B cell (primary cell): ENCODE measurements around the gene FUOM. TPM values are rescaled to one million over a fixed set of nuclear protein-coding genes. Genes with fewer than 3 reads are reported as not detected.

Experiments
- ATAC-seq: fragments of 200-7000 bp; cut with Tn5 transposase; one replicate; pipeline ENCODE4 v1.10.0; 2021; ENCODE audit warnings: low read depth, mild to moderate bottlenecking, moderate number of reproducible peaks, moderate library complexity
- CTCF ChIA-PET: fragments of 350-600 bp; sonication (Branson Sonifier 250); formaldehyde crosslinking; loops from one replicate; lab custom pipeline; 2021; ENCODE audit warnings: antibody characterized with exemption, inconsistent platforms; lab: Charles Lee
- POLR2A ChIA-PET: fragments of 350-600 bp; sonication (Branson Sonifier 250); formaldehyde crosslinking; loops from one replicate; lab custom pipeline; 2021; ENCODE audit warnings: antibody characterized with exemption; lab: Charles Lee
- DNase-seq: peaks from one replicate; pipeline ENCODE4 v3.0.0; 2013
- H2AFZ ChIP-seq: 2 replicates; pipeline ENCODE4 v1.6.1; 2012; ENCODE audit warnings: mild to moderate bottlenecking, low read depth, low read length; ENCODE audit not compliant: insufficient read depth, poor library complexity, severe bottlenecking
- H3K27ac ChIP-seq, 2 donors: 1 replicate in 1 of 2; 2 replicates in 1 of 2; pipeline ENCODE4 v1.5.1; 2012 to 2013; ENCODE audit warnings: low read length in 2 of 2, mild to moderate bottlenecking in 2 of 2, moderate library complexity in 1 of 2
- H3K27me3 ChIP-seq, 4 experiments: fragments of 200-600 bp in 1 of 4; sonication (generic) in 1 of 4; replicated peaks in 1 of 4; 1 replicate in 2 of 4; 2 replicates in 2 of 4; pipeline versions ENCODE4 v1.6.1 to v1.7.0; 2013 to 2016; ENCODE audit warnings: low read length in 3 of 4, mild to moderate bottlenecking in 2 of 4, mixed read lengths in 1 of 4, moderate library complexity in 1 of 4; ENCODE audit not compliant: insufficient read depth in 4 of 4, control insufficient read depth in 3 of 4; ENCODE audit errors: control extremely low read depth in 1 of 4
- H3K36me3 ChIP-seq, 2 experiments: replicated peaks in 1 of 2; 1 replicate in 1 of 2; 2 replicates in 1 of 2; pipeline versions ENCODE4 v1.6.1 to v1.7.1; 2013; ENCODE audit warnings: low read length in 1 of 2; ENCODE audit not compliant: insufficient read depth in 2 of 2, control insufficient read depth in 1 of 2; ENCODE audit errors: control extremely low read depth in 1 of 2, extremely low read depth in 1 of 2
- H3K4me1 ChIP-seq, 2 donors: fragments of 200-600 bp in 1 of 2; sonication (generic) in 1 of 2; 1 replicate in 1 of 2; 2 replicates in 1 of 2; pipeline versions ENCODE4 v1.5.1 to v1.6.1; 2013 to 2017; ENCODE audit warnings: low read length in 2 of 2; ENCODE audit not compliant: control insufficient read depth in 2 of 2, insufficient read depth in 2 of 2
- H3K4me2 ChIP-seq: replicated peaks from 2 replicates; pipeline ENCODE3; 2012; ENCODE audit warnings: mild to moderate bottlenecking, low read depth, low read length; ENCODE audit not compliant: poor library complexity, severe bottlenecking
- H3K4me3 ChIP-seq, 5 experiments: fragments of 200-600 bp in 1 of 5; sonication (generic) in 1 of 5; 1 replicate in 3 of 5; 2 replicates in 2 of 5; pipeline versions ENCODE4 v1.5.1 to v1.7.0; 2011 to 2016; ENCODE audit warnings: low read length in 4 of 5, mild to moderate bottlenecking in 4 of 5, low read depth in 2 of 5, control low read depth in 1 of 5, moderate library complexity in 1 of 5; ENCODE audit not compliant: insufficient read depth in 1 of 5; ENCODE audit errors: control extremely low read depth in 1 of 5, extremely low read depth in 1 of 5
- H3K79me2 ChIP-seq: fragments of 200-600 bp; sonication (generic); one replicate; pipeline ENCODE4 v1.6.0; 2016; ENCODE audit warnings: low read length; ENCODE audit not compliant: control insufficient read depth, insufficient read depth
- H3K9ac ChIP-seq: fragments of 200-600 bp; sonication (generic); 2 replicates; pipeline ENCODE4 v1.6.1; 2017; ENCODE audit warnings: mild to moderate bottlenecking, low read length, moderate library complexity
- H3K9me3 ChIP-seq, 3 donors: one replicate each; pipeline versions ENCODE4 v1.6.1 to v1.7.1; 2013; ENCODE audit warnings: low read length in 2 of 3; ENCODE audit not compliant: control insufficient read depth in 2 of 3, insufficient read depth in 1 of 3; ENCODE audit errors: control extremely low read depth in 1 of 3
- H4K20me1 ChIP-seq: 2 replicates; pipeline ENCODE4 v1.6.0; 2012; ENCODE audit warnings: mild to moderate bottlenecking, low read length; ENCODE audit not compliant: insufficient read depth, control insufficient read depth, poor library complexity, severe bottlenecking
- H3K27ac Mint-ChIP-seq: one replicate; pipeline ENCODE4 v1.8.0; 2021; ENCODE audit warnings: mixed read lengths
- H3K27me3 Mint-ChIP-seq: one replicate; pipeline ENCODE4 v1.8.0; 2021; ENCODE audit warnings: mixed read lengths
- H3K4me1 Mint-ChIP-seq: one replicate; pipeline ENCODE4 v1.8.0; 2021; ENCODE audit warnings: mixed read lengths
- H3K4me3 Mint-ChIP-seq: one replicate; pipeline ENCODE4 v1.8.0; 2021; ENCODE audit warnings: mixed read lengths
- H3K9me3 Mint-ChIP-seq: one replicate; pipeline ENCODE4 v1.8.0; 2022; ENCODE audit warnings: mixed read lengths; ENCODE audit not compliant: insufficient read depth
- EZH2 ChIP-seq: IDR thresholded peaks from 2 replicates; pipeline ENCODE4 v1.6.1; 2012; ENCODE audit warnings: borderline replicate concordance, low read depth, mild to moderate bottlenecking, moderate library complexity, low read length; ENCODE audit not compliant: insufficient read depth, poor library complexity, severe bottlenecking
- WGBS: methylation state at CpG from one replicate; pipeline ENCODE4 v1.1.5; 2013; ENCODE audit warnings: missing lambda C conversion rate; ENCODE audit not compliant: insufficient coverage; 5-methylcytosine and 5-hydroxymethylcytosine counted together
- intact Hi-C: fragments of 100-400 bp; cut with micrococcal nuclease; formaldehyde crosslinking; loops from one replicate; pipeline ENCODE4 v1.10.0; 2022
- polyA plus RNA-seq: library from polyadenylated mRNA; depleted of rRNA; stranded (reverse); fragments of >200 nt; gene quantifications from 2 replicates; pipeline ENCODE4 v1.2.3, GENCODE V29; 2012
- total RNA-seq, 2 donors: library from RNA; stranded (reverse); fragments of 120-200 nt in 1 of 2; gene quantifications; 1 replicate in 1 of 2; 2 replicates in 1 of 2; pipeline versions ENCODE4 v1.2.3 to v1.2.4, GENCODE V29; 2013 to 2022
- TF ChIP-seq, protein P1 (sequence below): fragments of 200-600 bp; IDR thresholded peaks from one replicate; pipeline ENCODE4 v1.8.0; 2022; ENCODE audit warnings: antibody characterized with exemption, mild to moderate bottlenecking

The FUOM gene
- total and polyA plus RNA-seq, 2 donors (not counting 1 experiment from before 2014, with no cell fraction given), result 23.8 to 30.7 TPM

GRCh38 chr10:133334503-133335245 is 23.1 kb downstream of the FUOM start:
- H3K79me2 ChIP-seq, result no peaks in the 10 kb centered on the region
- Mint-ChIP-seq H3K4me1 (peaks cover 13% of the 10 kb centered on the region), H3K4me3 (peak overlapping the region; percentile 93), H3K27me3 (peaks cover 11% of the 10 kb centered on the region), H3K9me3 (no peaks in the 10 kb centered on the region), H3K27ac (peak overlapping the region; percentile 61)
- H3K36me3 ChIP-seq, result no peaks in the 10 kb centered on the region
- DNase-seq, result no peak
- H2AFZ ChIP-seq, result peak overlapping the region; percentile 55
- H3K4me2 ChIP-seq, result peak overlapping the region; percentile 98
- ChIA-PET POLR2A (no interaction called here), CTCF (no interaction called here)
- H3K9me3 ChIP-seq, result peaks cover 0 to 21% (median 0%) of the 10 kb centered on the region in 3 donors
- H3K9ac ChIP-seq, result peak overlapping the region; percentile 65
- H3K27me3 ChIP-seq, result peaks cover 0 to 54% (median 34%) of the 10 kb centered on the region in 4 experiments
- TF ChIP-seq, protein P1, sequence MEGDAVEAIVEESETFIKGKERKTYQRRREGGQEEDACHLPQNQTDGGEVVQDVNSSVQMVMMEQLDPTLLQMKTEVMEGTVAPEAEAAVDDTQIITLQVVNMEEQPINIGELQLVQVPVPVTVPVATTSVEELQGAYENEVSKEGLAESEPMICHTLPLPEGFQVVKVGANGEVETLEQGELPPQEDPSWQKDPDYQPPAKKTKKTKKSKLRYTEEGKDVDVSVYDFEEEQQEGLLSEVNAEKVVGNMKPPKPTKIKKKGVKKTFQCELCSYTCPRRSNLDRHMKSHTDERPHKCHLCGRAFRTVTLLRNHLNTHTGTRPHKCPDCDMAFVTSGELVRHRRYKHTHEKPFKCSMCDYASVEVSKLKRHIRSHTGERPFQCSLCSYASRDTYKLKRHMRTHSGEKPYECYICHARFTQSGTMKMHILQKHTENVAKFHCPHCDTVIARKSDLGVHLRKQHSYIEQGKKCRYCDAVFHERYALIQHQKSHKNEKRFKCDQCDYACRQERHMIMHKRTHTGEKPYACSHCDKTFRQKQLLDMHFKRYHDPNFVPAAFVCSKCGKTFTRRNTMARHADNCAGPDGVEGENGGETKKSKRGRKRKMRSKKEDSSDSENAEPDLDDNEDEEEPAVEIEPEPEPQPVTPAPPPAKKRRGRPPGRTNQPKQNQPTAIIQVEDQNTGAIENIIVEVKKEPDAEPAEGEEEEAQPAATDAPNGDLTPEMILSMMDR, result no peak
- TF ChIP-seq EZH2, result no peak
- H4K20me1 ChIP-seq, result no peaks in the 10 kb centered on the region
- intact Hi-C loops, result loop anchor here (1.0 kb wide), 1 partner anchor 60 kb away; the partner anchor contains the start of gene MTG1
- peaks cover 39 to 48% of the 10 kb centered on the region in 2 donors for H3K4me1 ChIP-seq
- peak; percentile 12 for ATAC-seq
- WGBS, result 24% methylated on average over 50 of the region's 51 CpGs
- H3K27ac ChIP-seq, result no peak overlapping the region
- peak overlapping the region in 4 of 5 experiments; percentile 40 to 51 (median 46) for H3K4me3 ChIP-seq
